Inflammatory macrophage treated with lipopolysaccharide for 4 hours (primary cell): ENCODE measurements around the gene GAB1.
A peak's percentile ranks its signal among the peaks of the same experiment; 100 is the strongest.

Experiments
- DNase-seq: peaks from one replicate; pipeline ENCODE4 v3.0.0-alpha.2; 2020

Gene GAB1

DNA sequence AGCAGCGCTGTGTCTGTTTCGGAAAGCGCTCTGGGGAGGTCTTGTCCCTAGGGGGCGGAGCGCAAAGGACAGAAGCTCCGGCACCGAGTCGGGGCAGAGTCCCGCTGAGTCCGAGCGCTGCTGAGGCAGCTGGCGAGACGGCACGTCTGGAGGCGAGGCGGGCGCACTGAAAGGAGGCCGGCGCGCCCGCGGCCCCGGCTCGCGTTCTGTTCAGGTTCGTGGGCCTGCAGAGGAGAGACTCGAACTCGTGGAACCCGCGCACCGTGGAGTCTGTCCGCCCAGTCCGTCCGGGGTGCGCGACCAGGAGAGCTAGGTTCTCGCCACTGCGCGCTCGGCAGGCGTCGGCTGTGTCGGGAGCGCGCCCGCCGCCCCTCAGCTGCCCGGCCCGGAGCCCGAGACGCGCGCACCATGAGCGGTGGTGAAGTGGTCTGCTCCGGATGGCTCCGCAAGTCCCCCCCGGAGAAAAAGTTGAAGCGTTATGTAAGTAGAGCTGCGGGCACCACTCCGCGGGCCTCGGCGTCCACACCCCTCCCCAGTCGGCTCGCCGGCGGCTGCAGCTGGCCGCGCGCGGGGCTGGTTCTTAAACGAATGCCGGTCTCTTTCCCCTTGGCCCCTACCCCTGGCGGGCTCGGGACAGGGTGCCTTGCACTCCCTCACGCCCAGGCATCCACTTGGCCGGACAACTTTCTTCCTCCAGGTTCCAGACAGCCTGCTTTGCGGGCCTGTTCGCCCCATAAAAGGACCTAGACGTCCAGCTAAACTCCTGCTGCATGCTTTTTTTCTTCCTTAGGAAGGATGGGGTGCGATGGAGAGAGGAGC lies at the start of gene GAB1:
Gene GAB1, plus strand, starts transcription at position 96 of the 819 bp plus-strand sequence. Its CDS starts 313 bp downstream, at position 409.
- no peak for DNase-seq

DNA sequence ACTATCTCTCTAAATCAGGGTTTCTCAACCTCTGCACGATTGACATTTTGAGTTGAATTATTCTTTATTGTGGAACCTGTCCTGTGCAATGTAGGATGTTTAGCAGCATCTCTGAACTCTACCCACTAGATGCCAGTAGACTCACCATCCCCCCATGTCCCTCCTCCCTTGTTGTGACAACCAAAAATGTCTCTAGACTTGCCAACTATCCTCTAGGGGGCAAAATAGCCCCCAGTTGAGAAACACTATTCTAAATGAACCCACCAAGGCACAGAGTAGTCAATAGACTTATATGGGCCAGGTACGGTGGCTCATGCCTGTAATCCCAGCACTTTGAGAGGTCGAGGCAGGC lies 49.1 kb upstream of the GAB1 start:
- DNase-seq = no peak

DNA sequence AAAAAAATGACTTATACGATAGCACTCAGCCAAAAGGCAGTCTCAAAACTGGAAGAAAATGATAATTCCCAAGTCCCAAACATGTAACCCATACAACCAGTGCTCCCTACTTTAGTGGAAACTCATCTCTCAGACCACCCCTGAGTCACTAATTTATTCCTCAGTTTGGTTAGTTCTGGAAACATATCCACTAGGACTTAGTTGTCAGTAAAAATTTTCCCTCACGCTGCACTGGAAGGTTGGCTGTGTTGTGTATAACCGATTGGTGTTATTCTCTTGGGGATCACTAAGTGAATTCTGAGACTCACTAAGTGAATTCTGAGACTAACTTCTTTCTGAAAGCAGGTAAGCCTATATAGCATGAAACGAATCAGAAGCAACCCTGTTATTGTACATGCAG lies 48.5 kb upstream of the GAB1 start:
- no peak for DNase-seq

DNA sequence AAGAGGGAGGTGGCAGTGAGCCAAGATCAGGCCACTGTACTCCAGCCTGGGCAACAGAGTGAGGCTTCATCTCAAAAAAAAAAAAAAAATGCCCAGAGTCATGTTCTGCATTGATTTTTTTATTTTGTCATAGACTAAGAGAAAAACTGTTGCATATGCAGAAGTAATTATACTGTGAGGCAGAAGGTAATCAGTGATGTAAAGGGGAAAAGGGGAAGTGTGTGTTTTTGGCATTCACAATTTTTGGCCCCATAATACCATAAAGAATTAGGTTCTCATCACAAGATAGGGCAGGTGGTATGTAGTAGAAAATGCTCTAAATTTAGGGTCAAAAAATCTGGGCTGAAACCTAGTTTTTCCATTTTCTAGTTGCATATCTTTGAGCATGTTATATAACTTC lies 47.3 kb upstream of the GAB1 start:
- DNase-seq = no peak

DNA sequence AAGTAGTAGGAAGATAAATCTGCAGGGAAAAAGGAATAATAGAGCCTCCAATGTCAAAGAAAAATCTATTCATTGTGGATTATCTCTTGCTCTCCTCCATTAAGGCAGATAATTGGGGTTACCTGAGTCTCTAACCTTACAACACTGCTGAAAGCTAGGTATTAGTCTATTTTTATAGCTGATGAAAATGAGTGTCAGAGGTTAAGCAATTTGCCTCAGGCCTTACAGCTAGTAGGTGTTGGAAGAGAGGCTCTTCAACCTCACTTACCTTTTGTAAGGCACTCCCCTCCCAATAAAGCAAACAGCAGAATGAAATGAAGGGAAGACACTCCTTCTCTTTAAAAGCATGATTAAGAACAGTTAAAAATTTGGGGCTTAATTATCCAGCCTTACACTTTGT lies 45.4 kb upstream of the GAB1 start:
- no peak for DNase-seq

DNA sequence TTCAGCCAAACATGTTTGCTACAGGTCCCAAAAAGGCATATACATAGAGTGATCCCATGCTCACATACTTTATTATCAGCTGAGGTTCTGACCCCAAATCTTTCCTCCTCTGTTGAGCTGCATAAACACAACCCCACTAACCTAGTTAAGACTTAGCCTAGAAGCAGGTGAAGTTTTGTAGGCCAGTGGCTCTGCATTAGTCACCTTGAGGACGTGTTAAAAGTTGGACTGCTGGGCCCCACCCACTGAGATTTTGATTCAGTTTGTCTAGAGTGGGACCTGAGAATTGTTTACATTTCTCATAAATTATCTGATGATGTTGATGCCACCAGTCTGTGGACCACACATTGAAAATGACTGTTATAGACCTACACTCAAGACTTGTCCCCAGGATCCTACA lies 43.8 kb upstream of the GAB1 start:
- DNase-seq = no peak

DNA sequence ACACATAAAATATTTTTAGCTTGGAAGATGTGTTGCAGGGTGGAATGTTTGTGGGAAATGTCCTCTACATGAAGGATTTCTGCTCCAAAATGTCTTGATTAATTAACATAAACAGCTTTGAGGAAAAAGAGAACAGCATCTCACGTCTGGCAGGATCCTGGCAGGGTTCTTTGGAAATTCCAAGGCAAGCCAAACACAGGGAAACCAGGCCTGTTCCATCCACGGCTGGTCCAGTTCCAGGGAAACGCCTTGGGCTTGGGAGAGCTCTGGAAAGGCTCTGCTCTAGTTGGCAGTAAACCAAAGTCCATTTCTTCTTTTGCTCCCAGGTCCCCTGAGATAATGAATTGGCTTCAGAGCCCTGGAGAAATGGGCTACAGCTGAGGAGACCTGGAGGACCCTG lies 42.4 kb upstream of the GAB1 start:
- DNase-seq = no peak

DNA sequence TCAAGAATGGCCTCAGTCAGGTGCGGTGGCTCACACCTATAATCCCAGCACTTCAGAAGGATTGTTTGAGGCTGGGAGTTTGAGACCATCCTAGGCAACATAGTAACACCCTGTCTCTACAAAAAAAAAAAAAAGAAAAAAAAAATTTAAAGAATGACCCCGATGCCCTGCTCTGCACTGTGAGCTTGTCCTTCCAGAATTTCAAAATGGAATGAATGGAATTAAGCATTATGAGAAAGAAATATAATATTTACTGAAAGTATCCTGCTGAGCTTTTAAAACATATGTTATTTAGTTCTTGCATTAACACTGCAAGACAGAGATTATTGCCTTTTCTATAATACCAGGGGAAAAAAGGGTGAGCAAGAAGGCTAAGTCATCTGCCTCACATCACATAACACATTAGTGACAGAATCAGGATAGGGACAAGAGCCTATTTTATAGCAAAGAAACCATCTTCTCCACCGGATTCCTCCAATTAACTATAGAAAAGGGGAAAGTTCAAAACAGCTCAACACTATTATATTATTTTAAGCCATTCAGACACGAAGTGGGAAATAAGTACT lies 41.9 kb upstream of the GAB1 start:
- no peak for DNase-seq

DNA sequence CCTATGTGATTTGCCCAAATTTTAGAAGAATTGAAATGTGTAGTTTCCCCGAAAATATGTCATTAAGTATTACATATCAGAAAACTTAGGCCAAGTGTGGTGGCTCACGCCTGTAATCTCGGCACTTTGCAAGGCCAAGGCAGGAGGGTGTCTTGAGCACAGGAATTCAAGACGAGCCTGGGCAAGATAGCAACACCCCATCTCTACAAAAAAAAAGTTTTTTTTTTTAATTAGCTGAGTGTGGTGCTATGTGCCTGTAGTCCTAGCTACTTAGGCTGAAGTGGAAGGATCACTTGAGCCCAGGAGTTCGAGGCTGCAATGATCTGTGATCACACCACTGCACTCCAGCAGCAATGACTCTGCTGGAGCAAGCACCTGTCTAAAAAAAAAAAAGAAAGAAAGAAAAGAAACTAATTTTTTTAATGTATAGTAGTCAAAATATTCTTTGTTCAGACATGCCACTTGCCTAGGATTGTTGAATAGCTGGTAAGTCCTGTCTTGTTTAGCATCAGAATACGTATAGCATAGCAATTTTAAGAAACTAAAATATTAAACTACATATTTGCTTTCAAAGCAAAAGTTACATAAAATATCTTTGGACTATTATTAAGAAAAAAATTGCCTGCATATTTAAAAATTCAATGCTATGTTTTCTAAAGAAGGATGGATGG lies 40.1 kb upstream of the GAB1 start:
- no peak for DNase-seq

DNA sequence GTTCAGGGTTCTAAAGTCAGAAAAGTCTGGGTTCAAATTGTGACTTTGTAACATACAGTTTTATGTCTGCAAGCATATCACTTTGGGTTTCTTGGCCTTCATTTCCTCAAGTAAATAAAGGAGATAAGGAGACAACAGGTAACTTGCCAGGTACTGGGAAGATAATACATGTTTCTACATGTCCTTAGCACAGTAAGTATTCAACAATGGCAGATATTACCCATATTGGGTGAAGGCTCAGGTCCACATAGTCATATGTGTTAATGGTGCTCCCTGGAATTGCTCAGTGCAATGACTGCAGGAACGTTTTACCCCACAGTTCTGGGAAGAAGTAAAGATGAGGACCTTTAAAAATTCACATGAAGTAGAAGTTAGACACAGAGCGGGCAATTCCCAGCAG lies 35.8 kb upstream of the GAB1 start:
- no peak for DNase-seq

DNA sequence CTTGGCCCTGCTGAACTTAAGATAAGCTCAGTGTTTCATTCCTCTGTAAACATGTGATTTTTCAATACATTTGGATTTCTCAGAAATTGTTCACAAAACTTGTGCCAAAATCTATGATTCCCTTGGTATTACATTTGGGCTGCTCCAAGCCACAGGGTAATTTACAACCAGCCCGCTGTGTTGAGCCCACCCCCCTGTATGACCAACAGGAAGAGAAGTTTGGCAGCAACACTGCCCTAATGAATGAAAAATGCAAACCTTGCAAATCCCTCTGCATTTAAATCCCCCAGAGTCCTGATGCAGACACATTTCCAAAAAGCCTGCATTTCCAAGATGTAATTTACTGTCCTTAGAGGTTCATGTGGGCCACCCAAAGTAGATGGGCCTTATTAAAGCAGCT lies 34.1 kb upstream of the GAB1 start:
- DNase-seq = no peak

DNA sequence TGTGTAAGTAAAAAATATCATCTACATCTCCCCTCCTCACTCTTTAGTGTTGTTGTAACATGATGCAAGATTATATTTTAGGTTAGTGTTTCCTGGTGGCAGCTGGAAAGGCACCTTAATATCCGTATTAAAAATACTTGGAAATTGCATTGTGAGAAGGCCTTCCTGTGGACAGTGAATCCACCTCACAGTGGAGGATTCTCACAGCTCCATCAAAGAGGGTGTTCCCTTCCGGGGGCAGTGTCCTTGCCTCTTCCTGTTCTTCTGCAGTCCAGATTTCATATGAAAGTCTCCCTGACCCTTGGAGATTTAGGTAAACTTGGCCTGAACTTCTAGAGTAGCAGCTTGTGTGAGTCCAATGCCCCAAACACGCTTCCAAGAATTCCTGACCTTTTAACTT lies 29.9 kb upstream of the GAB1 start:
- DNase-seq = no peak

DNA sequence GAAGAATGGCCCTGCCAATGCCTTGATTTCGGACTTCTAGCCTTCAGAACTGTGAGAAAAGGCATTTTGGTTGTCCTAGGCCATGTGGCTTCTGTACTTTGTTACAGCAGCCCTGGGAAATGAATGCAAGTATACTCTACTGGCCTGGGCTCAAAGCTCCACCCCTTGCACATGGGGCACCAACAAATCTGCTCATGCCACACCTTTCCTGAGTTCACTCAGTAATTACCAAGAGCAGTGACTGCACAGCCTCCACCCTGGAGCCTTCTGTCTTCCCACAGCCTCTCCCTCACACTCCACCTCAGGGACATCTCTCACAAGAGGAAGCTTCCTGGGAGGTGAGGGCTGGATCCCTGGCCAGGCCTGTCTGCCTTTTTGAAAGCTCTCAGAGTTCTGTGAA lies 29.1 kb upstream of the GAB1 start:
- DNase-seq = no peak

DNA sequence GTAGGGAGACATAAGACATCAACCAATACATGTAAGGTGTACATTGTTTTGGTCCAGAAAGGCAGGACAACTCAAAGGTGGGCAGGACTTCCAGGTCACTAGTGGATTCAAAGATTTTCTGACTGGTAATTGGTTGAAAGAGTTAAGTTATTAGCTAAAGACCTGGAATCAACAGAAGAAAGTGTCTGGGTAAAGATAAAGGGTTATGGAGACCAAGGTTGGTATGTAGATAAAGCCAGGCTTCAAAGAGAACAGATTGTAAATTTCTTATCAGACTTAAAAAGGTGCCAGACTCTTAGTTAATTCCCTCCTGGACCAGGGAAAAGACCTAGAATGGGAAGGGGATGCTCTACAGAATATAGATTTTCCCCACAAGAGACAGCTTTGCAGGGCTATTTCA lies 28.3 kb upstream of the GAB1 start:
- no peak for DNase-seq

DNA sequence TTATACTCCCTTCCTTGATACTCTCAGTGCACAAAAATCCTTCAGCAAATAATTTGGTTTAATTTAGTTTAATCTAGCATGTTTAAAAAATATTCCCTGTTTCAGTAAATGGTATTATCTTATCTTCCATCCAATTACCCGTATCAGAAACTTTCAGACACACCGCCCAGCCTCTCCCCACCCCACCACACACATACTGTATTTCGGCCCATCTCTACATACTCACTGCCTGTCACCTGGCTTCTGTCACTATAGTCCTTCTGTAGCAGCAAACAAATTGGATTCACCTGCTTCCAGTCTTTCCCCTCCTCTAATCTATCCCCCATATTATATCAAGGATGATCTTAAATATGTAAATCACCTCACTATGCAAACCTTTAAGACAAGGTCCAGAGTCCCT lies 24.8 kb upstream of the GAB1 start:
- no peak for DNase-seq

DNA sequence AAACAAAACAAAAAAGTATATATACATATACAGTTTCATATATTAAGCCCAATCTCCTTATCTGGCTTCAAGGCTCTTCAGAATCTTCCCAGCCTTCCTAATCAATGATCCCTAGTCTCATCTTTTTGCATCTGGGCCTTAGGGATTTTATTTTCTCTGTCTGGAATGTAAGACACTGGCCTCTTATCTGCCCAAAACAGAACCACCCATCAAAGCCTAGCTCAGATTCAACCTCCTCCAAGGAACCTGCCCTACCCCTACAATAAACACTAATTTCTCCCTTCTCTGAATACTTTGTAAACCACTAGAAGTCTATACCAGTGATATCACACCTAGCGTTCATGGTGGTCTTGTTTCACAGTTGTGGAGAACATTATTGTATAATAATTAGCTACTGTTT lies 23.2 kb upstream of the GAB1 start:
- no peak for DNase-seq

DNA sequence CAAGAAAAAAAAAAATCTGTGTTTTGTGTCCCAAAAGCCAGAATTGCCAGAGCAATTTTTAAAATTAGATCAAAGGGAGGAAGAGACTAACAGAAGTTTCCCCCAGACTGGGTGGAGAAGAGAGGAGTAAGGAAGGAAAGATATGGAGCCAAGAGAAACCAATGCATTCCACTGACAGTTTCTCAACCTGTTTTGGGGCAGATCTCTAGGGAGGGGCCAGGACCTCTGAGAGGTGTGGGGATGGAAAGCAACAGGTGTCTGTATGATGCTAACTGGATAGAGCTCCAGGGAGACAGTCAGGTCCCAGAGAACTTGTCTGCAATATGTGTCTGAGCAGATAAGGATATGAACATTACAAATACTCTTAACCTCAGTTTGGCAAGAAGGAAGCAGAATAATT lies 22.7 kb upstream of the GAB1 start:
- no peak for DNase-seq

DNA sequence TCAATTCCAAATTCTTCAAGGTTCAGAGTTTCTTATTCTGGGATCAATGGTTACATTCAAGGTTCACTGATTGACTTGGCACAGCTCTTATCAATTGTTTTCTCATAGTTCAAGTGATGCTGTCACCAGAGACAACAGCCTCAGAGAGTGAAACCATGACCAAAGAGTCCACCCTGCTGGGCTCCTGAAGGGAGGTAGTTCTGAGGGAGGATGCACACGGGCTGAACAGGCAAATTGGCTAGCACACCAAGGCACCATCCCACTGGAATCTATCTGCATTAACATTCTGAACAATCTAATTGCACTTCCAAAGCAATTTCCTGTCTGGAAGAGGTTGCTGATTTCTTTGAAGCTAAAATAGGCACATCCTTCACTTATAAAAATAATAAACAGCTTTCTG lies 16.6 kb upstream of the GAB1 start:
- no peak for DNase-seq

DNA sequence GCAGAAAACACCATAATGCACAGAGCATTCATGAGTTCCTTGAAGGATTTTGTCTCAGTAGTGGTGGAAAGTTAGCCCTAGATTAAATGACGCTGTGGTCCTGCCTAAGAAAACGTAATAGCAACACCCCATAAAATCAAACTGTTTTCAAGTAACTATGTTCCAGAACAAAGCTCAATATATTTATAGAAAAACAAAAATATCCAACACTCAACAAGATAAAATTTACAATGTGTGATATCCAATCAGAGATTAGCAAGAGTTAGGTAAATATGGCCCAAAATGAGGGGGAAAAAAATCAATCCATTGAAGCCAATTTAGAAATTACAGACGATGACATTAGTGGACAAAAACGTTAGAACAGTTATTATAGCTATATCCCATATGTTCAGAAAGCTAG lies 9.9 kb upstream of the GAB1 start:
- DNase-seq = no peak

DNA sequence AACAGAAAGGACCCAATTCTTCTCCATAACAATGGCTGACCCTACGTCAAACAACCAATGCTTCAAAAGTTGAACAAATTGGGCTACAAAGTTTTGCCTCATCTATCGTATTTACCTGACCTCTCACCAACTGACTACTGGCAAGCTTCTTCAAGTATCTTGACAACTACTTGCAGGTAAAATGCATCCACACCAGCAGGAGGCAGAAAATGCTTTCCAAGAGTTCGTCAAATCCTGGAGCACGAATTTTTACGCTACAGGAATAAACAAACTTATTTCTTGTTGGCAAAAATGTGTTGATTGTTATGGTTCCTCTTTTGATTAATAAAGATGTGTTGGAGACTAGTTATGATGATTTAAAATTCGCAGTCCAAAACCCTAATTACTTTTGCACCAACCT lies 6.7 kb upstream of the GAB1 start:
- DNase-seq = no peak

DNA sequence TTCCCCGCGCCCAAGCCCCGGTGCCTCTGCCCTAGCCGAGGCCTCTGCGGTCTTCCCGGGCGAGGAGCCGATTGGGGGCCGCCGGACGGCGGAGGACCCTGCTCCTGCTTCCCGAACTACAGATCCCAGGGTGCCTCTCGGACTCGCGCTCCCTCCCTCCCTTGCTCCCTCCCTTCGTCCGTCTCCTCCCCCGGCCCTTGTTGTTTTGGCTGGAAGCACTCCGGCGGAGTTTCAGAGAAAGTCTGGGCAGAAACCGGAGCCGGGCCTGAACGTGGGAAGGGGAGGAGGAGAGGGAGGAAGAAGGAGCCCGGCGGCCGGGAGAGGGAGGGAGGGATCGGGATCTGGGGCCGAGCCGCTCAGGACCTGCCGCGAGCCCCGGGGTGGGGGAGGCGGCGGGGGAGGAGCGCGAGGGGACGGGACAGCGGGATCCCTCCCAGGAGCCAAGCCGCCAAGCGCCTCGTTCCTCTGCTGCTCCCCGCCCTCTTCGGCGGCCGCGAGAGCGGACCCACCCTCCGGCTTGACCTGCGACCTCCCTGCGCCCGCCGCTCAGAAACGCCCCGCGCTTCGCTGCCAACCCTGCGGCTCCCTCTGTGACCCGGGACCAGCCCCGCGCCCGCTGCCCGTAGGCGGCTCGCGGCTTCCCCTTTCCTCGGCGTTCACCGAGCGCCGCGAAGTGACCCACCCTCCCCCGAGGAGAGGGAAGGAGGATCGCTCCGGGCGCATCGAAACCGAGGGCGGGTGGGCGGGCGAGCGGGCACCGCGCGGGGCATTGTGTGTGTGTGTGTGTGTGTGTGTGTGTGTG lies 496 bp upstream of the GAB1 start:
- peak; percentile 90 for DNase-seq

DNA sequence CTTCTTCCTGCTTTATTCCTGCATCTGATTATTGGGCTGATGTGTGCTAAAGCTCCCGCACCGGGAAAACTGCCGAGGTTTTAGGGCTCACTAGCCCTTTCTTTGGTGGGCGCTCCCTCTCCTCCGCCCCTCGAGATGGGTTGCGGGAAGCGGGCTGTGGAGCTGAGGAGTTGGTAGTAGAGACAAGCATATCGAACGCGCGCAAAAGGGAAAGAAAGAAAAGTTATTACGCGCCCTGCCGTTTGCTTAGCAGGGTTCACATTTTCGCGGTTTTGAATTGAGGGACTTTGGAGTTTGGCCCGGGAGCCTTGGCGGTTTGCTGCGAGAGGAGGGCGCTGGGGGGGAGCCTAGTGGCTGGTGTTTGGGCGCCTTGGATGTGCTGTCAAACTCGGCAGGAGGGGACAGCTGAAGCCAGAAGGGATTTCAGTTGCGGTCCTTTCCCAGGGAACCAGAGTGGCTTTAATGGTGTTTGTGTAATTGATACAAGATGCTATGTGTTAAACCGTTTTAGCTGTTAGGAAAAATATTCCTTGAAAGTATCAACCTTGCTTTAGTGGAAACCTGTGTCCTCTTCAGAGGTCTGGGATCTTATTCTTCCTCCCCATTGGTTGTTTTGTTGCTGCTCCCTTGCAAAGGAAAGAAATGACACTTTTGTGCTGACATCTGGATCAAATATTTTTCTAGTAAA lies 1.1 kb downstream of the GAB1 start:
- DNase-seq = peak; percentile 40

DNA sequence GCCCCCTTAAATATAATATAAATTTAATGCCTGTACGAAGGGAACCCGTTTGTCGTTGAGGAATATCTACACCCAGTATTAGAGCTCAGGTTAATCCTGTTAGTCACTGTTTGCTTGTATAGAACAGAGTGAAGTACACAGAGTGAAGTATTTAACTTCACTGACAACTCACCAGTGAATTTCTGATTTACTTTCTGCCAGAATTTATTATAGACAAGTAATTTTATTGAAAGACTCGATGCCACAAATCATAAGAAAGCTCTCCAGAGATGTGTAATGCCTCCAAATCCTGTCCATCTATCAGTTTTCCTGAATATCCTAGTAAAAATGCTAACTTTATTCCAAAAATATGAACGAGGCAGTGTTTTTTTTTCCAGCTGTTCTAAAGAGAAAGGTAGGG lies 1.6 kb downstream of the GAB1 start:
- DNase-seq = no peak
